Liver (tissue), 9 donors: ENCODE results near the gene SASH1. TPM values are rescaled to one million over a fixed set of nuclear protein-coding genes. Genes with fewer than 3 reads are reported as not detected.
A peak's percentile ranks its signal among the peaks of the same experiment; 100 is the strongest.

Experiments used
- DNase-seq: peaks from one replicate; pipeline ENCODE4 v3.0.0-alpha.2; 2017; ENCODE audit warnings: low spot score
- H3K27ac ChIP-seq, 2 donors: one replicate each; pipeline ENCODE4 v1.7.0; 2013; ENCODE audit warnings: inconsistent platforms in 2 of 2, low read length in 2 of 2, control low read depth in 1 of 2, low read depth in 1 of 2, mild to moderate bottlenecking in 1 of 2
- H3K27me3 ChIP-seq, 4 donors: one replicate each; pipeline versions ENCODE4 v1.6.1 to v1.7.0; 2013; ENCODE audit warnings: low read length in 3 of 4, inconsistent platforms in 1 of 4, mild to moderate bottlenecking in 1 of 4, moderate library complexity in 1 of 4; ENCODE audit not compliant: control insufficient read depth in 4 of 4, insufficient read depth in 4 of 4
- H3K36me3 ChIP-seq, 4 donors: one replicate each; pipeline versions ENCODE4 v1.6.1 to v1.7.0; 2013; ENCODE audit warnings: low read length in 3 of 4, mild to moderate bottlenecking in 3 of 4, low read depth in 1 of 4, moderate library complexity in 1 of 4; ENCODE audit not compliant: control insufficient read depth in 4 of 4, insufficient read depth in 3 of 4
- H3K4me1 ChIP-seq, 4 donors: one replicate each; pipeline versions ENCODE4 v1.6.1 to v1.7.0; 2013; ENCODE audit warnings: low read length in 3 of 4, mild to moderate bottlenecking in 3 of 4, moderate library complexity in 1 of 4; ENCODE audit not compliant: control insufficient read depth in 4 of 4, insufficient read depth in 4 of 4
- H3K4me3 ChIP-seq, 3 donors: one replicate each; pipeline versions ENCODE4 v1.6.1 to v1.7.0; 2013; ENCODE audit warnings: low read length in 3 of 3, control low read depth in 1 of 3, low read depth in 1 of 3, mild to moderate bottlenecking in 1 of 3
- H3K9ac ChIP-seq, 2 donors: one replicate each; pipeline ENCODE4 v1.7.0; 2013; ENCODE audit warnings: low read length in 2 of 2, mild to moderate bottlenecking in 2 of 2, moderate library complexity in 2 of 2, control low read depth in 1 of 2, low read depth in 1 of 2
- H3K9me3 ChIP-seq, 4 donors: one replicate each; pipeline versions ENCODE4 v1.6.1 to v1.7.0; 2013; ENCODE audit warnings: low read length in 3 of 4; ENCODE audit not compliant: control insufficient read depth in 4 of 4
- ATF3 ChIP-seq: IDR thresholded peaks from 2 replicates; pipeline ENCODE4 v1.6.1; 2016; ENCODE audit warnings: antibody characterized with exemption
- CTCF ChIP-seq: fragments of 150-350 bp; IDR thresholded peaks from 2 replicates; pipeline ENCODE4 v1.5.1; 2017; ENCODE audit warnings: improper control_type of control experiment, low read depth, low read length; ENCODE audit not compliant: missing input control
- FOXA1 ChIP-seq: IDR thresholded peaks from 2 replicates; pipeline ENCODE4 v1.6.1; 2016; ENCODE audit warnings: antibody characterized with exemption
- FOXA2 ChIP-seq: IDR thresholded peaks from 2 replicates; pipeline ENCODE4 v1.6.1; 2016; ENCODE audit warnings: antibody characterized with exemption
- GABPA ChIP-seq, 2 donors: IDR thresholded peaks in 1 of 2; conservative IDR thresholded peaks in 1 of 2; 2 replicates each; pipeline ENCODE4 v1.6.1; 2016; ENCODE audit warnings: antibody characterized with exemption in 2 of 2, mild to moderate bottlenecking in 1 of 2, moderate library complexity in 1 of 2
- HNF4A ChIP-seq, 2 donors: conservative IDR thresholded peaks; 2 replicates each; pipeline ENCODE4 v1.6.1; 2016; ENCODE audit warnings: antibody characterized with exemption in 2 of 2, mild to moderate bottlenecking in 2 of 2
- HNF4G ChIP-seq: IDR thresholded peaks from 2 replicates; pipeline ENCODE4 v1.6.1; 2016; ENCODE audit warnings: antibody characterized with exemption
- JUND ChIP-seq, 2 donors: IDR thresholded peaks; 2 replicates each; pipeline ENCODE4 v1.6.1; 2016; ENCODE audit warnings: antibody characterized with exemption in 2 of 2
- MAX ChIP-seq: IDR thresholded peaks from 2 replicates; pipeline ENCODE4 v1.6.1; 2016; ENCODE audit warnings: antibody characterized with exemption
- NR2F2 ChIP-seq: IDR thresholded peaks from 2 replicates; pipeline ENCODE4 v1.6.1; 2016; ENCODE audit warnings: antibody characterized with exemption
- RAD21 ChIP-seq, 2 donors: IDR thresholded peaks; 2 replicates each; pipeline ENCODE4 v1.6.1; 2016; ENCODE audit warnings: antibody characterized with exemption in 2 of 2, mild to moderate bottlenecking in 2 of 2
- REST ChIP-seq: IDR thresholded peaks from 2 replicates; pipeline ENCODE4 v1.6.1; 2016; ENCODE audit warnings: antibody characterized with exemption, mild to moderate bottlenecking
- SP1 ChIP-seq: IDR thresholded peaks from 2 replicates; pipeline ENCODE4 v1.6.1; 2018; ENCODE audit warnings: antibody characterized with exemption, mild to moderate bottlenecking
- YY1 ChIP-seq: IDR thresholded peaks from 2 replicates; pipeline ENCODE4 v1.6.1; 2016; ENCODE audit warnings: antibody characterized with exemption, mild to moderate bottlenecking
- WGBS: extraction: QIAGEN DNeasy Blood & Tissue Kit; methylation state at CpG from one replicate; pipeline ENCODE4 v1.1.7; 2013; 5-methylcytosine and 5-hydroxymethylcytosine counted together
- polyA plus RNA-seq, 2 donors: library from polyadenylated mRNA; stranded (reverse) in 1 of 2; unstranded in 1 of 2; fragments of 200-250 nt in 1 of 2; fragments of >200 nt in 1 of 2; fragmentation: Nextera tagmentation in 1 of 2; extraction: Ambion mirVana in 1 of 2; gene quantifications; one replicate each; pipeline versions ENCODE4 v1.2.1 to v1.2.3, GENCODE V29; 2013 to 2015
- total RNA-seq, 2 donors: library from RNA; depleted of rRNA; stranded (reverse); fragments of >200 nt; gene quantifications; one replicate each; pipeline ENCODE4 v1.2.3, GENCODE V29; 2014
- donor health status: healthy.
- donor health status: healthy.
- donor health status: healthy.
- donor health status: healthy.
- donor health status: healthy.

SASH1 gene
- total and polyA plus RNA-seq, 4 donors: 3.5 to 16.4 (median 7.6) TPM

GRCh38 chr6:148557796-148558321 is 215.2 kb downstream of the SASH1 start:
- Histone ChIP-seq H3K36me3 (no peaks in the 10 kb centered on the region), H3K27me3 (no peaks in the 10 kb centered on the region), H3K27ac (no peak overlapping the region), H3K9ac (no peak overlapping the region), H3K4me3 (no peak overlapping the region), H3K9me3 (no peaks in the 10 kb centered on the region), H3K4me1 (peaks cover 0 to 10% (median 0%) of the 10 kb centered on the region in 4 donors)
- TF ChIP-seq SP1 (no peak), JUND (IDR thresholded peaks at IDR 0.05) (no peak), HNF4A (conservative IDR thresholded peaks at IDR 0.05) (no peak)
- 62% methylated on average over 7 of the region's 7 CpGs for WGBS
- DNase-seq: no peak

GRCh38 chr6:148559848-148560433 is 217.3 kb downstream of the SASH1 start:
- H3K36me3 ChIP-seq: no peaks in the 10 kb centered on the region
- peak; percentile 72 for DNase-seq
- H3K9me3 ChIP-seq: no peaks in the 10 kb centered on the region
- no peaks in the 10 kb centered on the region for H3K27me3 ChIP-seq
- H3K4me3 ChIP-seq: peak overlapping the region in 2 of 3 donors; percentile 1 to 51
- no peak overlapping the region for H3K27ac ChIP-seq
- H3K9ac ChIP-seq: no peak overlapping the region
- H3K4me1 ChIP-seq: peaks cover 0 to 10% (median 0%) of the 10 kb centered on the region in 4 donors
- WGBS: 4% methylated on average over 46 of the region's 46 CpGs
- TF ChIP-seq RAD21 (IDR thresholded peaks at IDR 0.05) (peak; percentile 69 to 80), YY1 (no peak), MAX (no peak), CTCF (peak; percentile 94)

GRCh38 chr6:148561629-148562028 is 219.0 kb downstream of the SASH1 start:
- 93% methylated on average over 6 of the region's 6 CpGs for WGBS
- H3K4me1 ChIP-seq: peaks cover 0 to 10% (median 0%) of the 10 kb centered on the region in 4 donors
- no peak overlapping the region for H3K9ac ChIP-seq
- no peaks in the 10 kb centered on the region for H3K36me3 ChIP-seq
- TF ChIP-seq JUND (IDR thresholded peaks at IDR 0.05) (no peak), HNF4G (no peak), GABPA (IDR thresholded peaks at IDR 0.05 in 1 of 2, conservative IDR thresholded peaks at IDR 0.05 in 1 of 2) (no peak), ATF3 (no peak), REST (no peak), NR2F2 (no peak), FOXA1 (no peak), CTCF (no peak), RAD21 (IDR thresholded peaks at IDR 0.05) (no peak), FOXA2 (no peak)
- H3K27me3 ChIP-seq: no peaks in the 10 kb centered on the region
- no peaks in the 10 kb centered on the region for H3K9me3 ChIP-seq
- no peak overlapping the region for H3K27ac ChIP-seq
- DNase-seq: no peak
- no peak overlapping the region for H3K4me3 ChIP-seq
